ENCODE data around the gene FAM110A. TPM values are rescaled to one million over a fixed set of nuclear protein-coding genes. Genes with fewer than 3 reads are reported as not detected.
A peak's percentile ranks its signal among the peaks of the same experiment; 100 is the strongest.

Gene FAM110A
- total and polyA plus RNA-seq, 4 donors = 2.9 to 7.0 (median 3.3) TPM

GRCh38 chr20:855466-856360 is 22.2 kb downstream of the FAM110A start:
- H3K36me3 ChIP-seq (ENCODE audit: control insufficient read depth in 1 of 2, insufficient read depth in 2 of 2, low read length in 1 of 2) = no peaks in the 10 kb centered on the region
- intact Hi-C loops (cut with DNase I) = no loop called here
- WGBS, 2 donors = 35 to 57% methylated on average over 11 of the region's 11 CpGs
- no peak overlapping the region for H3K4me3 ChIP-seq (ENCODE audit: low read length in 2 of 2)
- H3K27me3 ChIP-seq (ENCODE audit: control insufficient read depth in 1 of 2, insufficient read depth in 2 of 2, low read length in 1 of 2) = no peaks in the 10 kb centered on the region
- ATAC-seq (ENCODE audit: low FRiP score) (no peak), DNase-seq (peak in 1 of 2 donors; percentile 61)
- H3K9me3 ChIP-seq (ENCODE audit: control insufficient read depth, low read length) = no peaks in the 10 kb centered on the region
- no peaks in the 10 kb centered on the region for H3K4me1 ChIP-seq (ENCODE audit: control insufficient read depth in 1 of 2, insufficient read depth in 2 of 2, low read length in 2 of 2)
- no peak overlapping the region for H3K27ac ChIP-seq (ENCODE audit: low read depth in 1 of 2, low read length in 2 of 2)

- H3K27ac ChIP-seq (ENCODE audit: low read depth in 1 of 2, low read length in 2 of 2) = no peak overlapping the region
- intact Hi-C loops (cut with DNase I) = no loop called here
- no peaks in the 10 kb centered on the region for H3K9me3 ChIP-seq (ENCODE audit: control insufficient read depth, low read length)
- H3K4me3 ChIP-seq (ENCODE audit: low read length in 2 of 2) = no peak overlapping the region
- DNase-seq (peak; percentile 67 to 79), ATAC-seq (ENCODE audit: low FRiP score) (no peak)
- no peaks in the 10 kb centered on the region for H3K36me3 ChIP-seq (ENCODE audit: control insufficient read depth in 1 of 2, insufficient read depth in 2 of 2, low read length in 1 of 2)
- WGBS, 2 donors = 10 to 13% methylated on average over 12 of the region's 12 CpGs
- H3K4me1 ChIP-seq (ENCODE audit: control insufficient read depth in 1 of 2, insufficient read depth in 2 of 2, low read length in 2 of 2) = no peaks in the 10 kb centered on the region
- no peaks in the 10 kb centered on the region for H3K27me3 ChIP-seq (ENCODE audit: control insufficient read depth in 1 of 2, insufficient read depth in 2 of 2, low read length in 1 of 2)
Observed at GRCh38 chr20:856361-856775, 22.9 kb downstream of the FAM110A start.

- 84 to 86% methylated on average over 6 of the region's 6 CpGs for WGBS, 2 donors
- peak in 1 of 2 donors; percentile 26 for DNase-seq
Observed at GRCh38 chr20:858011-858410, 24.5 kb downstream of the FAM110A start.

GRCh38 chr20:859751-860231 is 26.3 kb downstream of the FAM110A start:
- DNase-seq (no peak), ATAC-seq (ENCODE audit: low FRiP score) (no peak)
- WGBS, 2 donors = 44 to 56% methylated on average over 3 of the region's 3 CpGs
- Histone ChIP-seq H3K4me3 (ENCODE audit: low read length in 2 of 2) (no peak overlapping the region), H3K27me3 (ENCODE audit: control insufficient read depth in 1 of 2, insufficient read depth in 2 of 2, low read length in 1 of 2) (no peaks in the 10 kb centered on the region), H3K27ac (ENCODE audit: low read depth in 1 of 2, low read length in 2 of 2) (no peak overlapping the region), H3K4me1 (ENCODE audit: control insufficient read depth in 1 of 2, insufficient read depth in 2 of 2, low read length in 2 of 2) (no peaks in the 10 kb centered on the region), H3K36me3 (ENCODE audit: control insufficient read depth in 1 of 2, insufficient read depth in 2 of 2, low read length in 1 of 2) (no peaks in the 10 kb centered on the region), H3K9me3 (ENCODE audit: control insufficient read depth, low read length) (no peaks in the 10 kb centered on the region)
- intact Hi-C loops (cut with DNase I) = no loop called here

More at GRCh38 chr20:858011-858410, 24.5 kb downstream of the FAM110A start:
- ATAC-seq (ENCODE audit: low FRiP score) = no peak
- no peaks in the 10 kb centered on the region for H3K4me1 ChIP-seq (ENCODE audit: control insufficient read depth in 1 of 2, insufficient read depth in 2 of 2, low read length in 2 of 2)
- no peak overlapping the region for H3K27ac ChIP-seq (ENCODE audit: low read depth in 1 of 2, low read length in 2 of 2)
- H3K9me3 ChIP-seq (ENCODE audit: control insufficient read depth, low read length) = no peaks in the 10 kb centered on the region
- H3K27me3 ChIP-seq (ENCODE audit: control insufficient read depth in 1 of 2, insufficient read depth in 2 of 2, low read length in 1 of 2) = no peaks in the 10 kb centered on the region
- intact Hi-C loops (cut with DNase I) = no loop called here
- H3K4me3 ChIP-seq (ENCODE audit: low read length in 2 of 2) = no peak overlapping the region
- no peaks in the 10 kb centered on the region for H3K36me3 ChIP-seq (ENCODE audit: control insufficient read depth in 1 of 2, insufficient read depth in 2 of 2, low read length in 1 of 2)

- H3K27ac ChIP-seq (ENCODE audit: low read depth in 1 of 2, low read length in 2 of 2) = no peak overlapping the region
- H3K36me3 ChIP-seq (ENCODE audit: control insufficient read depth in 1 of 2, insufficient read depth in 2 of 2, low read length in 1 of 2) = no peaks in the 10 kb centered on the region
- no peaks in the 10 kb centered on the region for H3K27me3 ChIP-seq (ENCODE audit: control insufficient read depth in 1 of 2, insufficient read depth in 2 of 2, low read length in 1 of 2)
- H3K4me1 ChIP-seq (ENCODE audit: control insufficient read depth in 1 of 2, insufficient read depth in 2 of 2, low read length in 2 of 2) = no peaks in the 10 kb centered on the region
- H3K9me3 ChIP-seq (ENCODE audit: control insufficient read depth, low read length) = peaks cover 2% of the 10 kb centered on the region
- DNase-seq (no peak), ATAC-seq (ENCODE audit: low FRiP score) (no peak)
- WGBS, 2 donors = 96 to 97% methylated on average over 2 of the region's 2 CpGs
- intact Hi-C loops (cut with DNase I) = no loop called here
- H3K4me3 ChIP-seq (ENCODE audit: low read length in 2 of 2) = no peak overlapping the region
Observed at GRCh38 chr20:860891-861290, 27.4 kb downstream of the FAM110A start.

- DNase-seq (no peak), ATAC-seq (ENCODE audit: low FRiP score) (no peak)
- Histone ChIP-seq H3K36me3 (ENCODE audit: control insufficient read depth in 1 of 2, insufficient read depth in 2 of 2, low read length in 1 of 2) (no peaks in the 10 kb centered on the region), H3K27me3 (ENCODE audit: control insufficient read depth in 1 of 2, insufficient read depth in 2 of 2, low read length in 1 of 2) (no peaks in the 10 kb centered on the region), H3K9me3 (ENCODE audit: control insufficient read depth, low read length) (peaks cover 2% of the 10 kb centered on the region), H3K4me3 (ENCODE audit: low read length in 2 of 2) (no peak overlapping the region), H3K4me1 (ENCODE audit: control insufficient read depth in 1 of 2, insufficient read depth in 2 of 2, low read length in 2 of 2) (no peaks in the 10 kb centered on the region), H3K27ac (ENCODE audit: low read depth in 1 of 2, low read length in 2 of 2) (no peak overlapping the region)
- intact Hi-C loops (cut with DNase I) = no loop called here
- 93 to 97% methylated on average over 1 of the region's 1 CpG for WGBS, 2 donors
Observed at GRCh38 chr20:865440-865839, 31.9 kb downstream of the FAM110A start.

GRCh38 chr20:868279-868678 is 34.8 kb downstream of the FAM110A start:
- Histone ChIP-seq H3K4me1 (ENCODE audit: control insufficient read depth in 1 of 2, insufficient read depth in 2 of 2, low read length in 2 of 2) (no peaks in the 10 kb centered on the region), H3K27me3 (ENCODE audit: control insufficient read depth in 1 of 2, insufficient read depth in 2 of 2, low read length in 1 of 2) (no peaks in the 10 kb centered on the region), H3K27ac (ENCODE audit: low read depth in 1 of 2, low read length in 2 of 2) (no peak overlapping the region), H3K4me3 (ENCODE audit: low read length in 2 of 2) (no peak overlapping the region), H3K36me3 (ENCODE audit: control insufficient read depth in 1 of 2, insufficient read depth in 2 of 2, low read length in 1 of 2) (no peaks in the 10 kb centered on the region), H3K9me3 (ENCODE audit: control insufficient read depth, low read length) (peaks cover 2% of the 10 kb centered on the region)
- intact Hi-C loops (cut with DNase I) = no loop called here
- 79 to 88% methylated on average over 9 of the region's 9 CpGs for WGBS, 2 donors
- ATAC-seq (ENCODE audit: low FRiP score) (no peak), DNase-seq (no peak)

- Histone ChIP-seq H3K27me3 (ENCODE audit: control insufficient read depth in 1 of 2, insufficient read depth in 2 of 2, low read length in 1 of 2) (no peaks in the 10 kb centered on the region), H3K4me3 (ENCODE audit: low read length in 2 of 2) (no peak overlapping the region), H3K27ac (ENCODE audit: low read depth in 1 of 2, low read length in 2 of 2) (no peak overlapping the region), H3K4me1 (ENCODE audit: control insufficient read depth in 1 of 2, insufficient read depth in 2 of 2, low read length in 2 of 2) (no peaks in the 10 kb centered on the region), H3K36me3 (ENCODE audit: control insufficient read depth in 1 of 2, insufficient read depth in 2 of 2, low read length in 1 of 2) (no peaks in the 10 kb centered on the region), H3K9me3 (ENCODE audit: control insufficient read depth, low read length) (peaks cover 2% of the 10 kb centered on the region)
- DNase-seq (no peak), ATAC-seq (ENCODE audit: low FRiP score) (no peak)
- WGBS, 2 donors = 49 to 70% methylated on average over 5 of the region's 5 CpGs
- intact Hi-C loops (cut with DNase I) = loop anchor here in 1 of 2 donors (10.0 kb wide), 1 partner anchor 65 kb away; no protein-coding TSS in a partner anchor
Observed at GRCh38 chr20:869606-870005, 36.1 kb downstream of the FAM110A start.

GRCh38 chr20:870758-871157 is 37.2 kb downstream of the FAM110A start:
- ATAC-seq (ENCODE audit: low FRiP score) (no peak), DNase-seq (no peak)
- no peaks in the 10 kb centered on the region for H3K9me3 ChIP-seq (ENCODE audit: control insufficient read depth, low read length)
- no peaks in the 10 kb centered on the region for H3K36me3 ChIP-seq (ENCODE audit: control insufficient read depth in 1 of 2, insufficient read depth in 2 of 2, low read length in 1 of 2)
- no peak overlapping the region for H3K4me3 ChIP-seq (ENCODE audit: low read length in 2 of 2)
- H3K27me3 ChIP-seq (ENCODE audit: control insufficient read depth in 1 of 2, insufficient read depth in 2 of 2, low read length in 1 of 2) = no peaks in the 10 kb centered on the region
- no peak overlapping the region for H3K27ac ChIP-seq (ENCODE audit: low read depth in 1 of 2, low read length in 2 of 2)
- intact Hi-C loops (cut with DNase I) = loop anchor here in 1 of 2 donors (10.0 kb wide), 1 partner anchor 64 kb away; no protein-coding TSS in a partner anchor
- 68 to 88% methylated on average over 3 of the region's 3 CpGs for WGBS, 2 donors
- no peaks in the 10 kb centered on the region for H3K4me1 ChIP-seq (ENCODE audit: control insufficient read depth in 1 of 2, insufficient read depth in 2 of 2, low read length in 2 of 2)
